ENCODE data around the gene GRM4.

- no peak for TF ChIP-seq CTCF (IDR thresholded peaks at IDR 0.05)
- no peak for TF ChIP-seq POLR2A (IDR thresholded peaks at IDR 0.05)
- TF ChIP-seq EP300 (IDR thresholded peaks at IDR 0.05), result no peak
- no peak for TF ChIP-seq POLR2AphosphoS5 (IDR thresholded peaks at IDR 0.05)
These were observed 141.9 kb downstream of the GRM4 start for GRCh38 chr6:34003962-34004361.

All from upper lobe of left lung (tissue), 4 donors.